Upper lobe of left lung (tissue), 6 donors: ENCODE data around the gene ADCY3. TPM values are rescaled to one million over a fixed set of nuclear protein-coding genes. Genes with fewer than 3 reads are reported as not detected.

ENCODE experiments used
- ATAC-seq, 2 donors: fragments of 200-7000 bp; cut with Tn5 transposase; one replicate each; pipeline ENCODE4 v1.9.1; 2022; ENCODE audit warnings: mild to moderate bottlenecking in 2 of 2, moderate library complexity in 2 of 2; ENCODE audit not compliant: low FRiP score in 2 of 2
- DNase-seq, 2 donors: peaks; one replicate each; pipeline ENCODE4 v3.0.0-alpha.2; 2019 to 2020
- H3K27ac ChIP-seq, 4 donors: fragments of 200-600 bp; sonication (generic); one replicate each; pipeline ENCODE4 v1.5.1; 2016 to 2019
- H3K27me3 ChIP-seq, 4 donors: fragments of 200-600 bp; sonication (generic); one replicate each; pipeline ENCODE4 v1.5.1; 2017 to 2019
- H3K36me3 ChIP-seq, 4 donors: fragments of 200-600 bp; sonication (generic); one replicate each; pipeline ENCODE4 v1.5.1; 2016 to 2019
- H3K4me1 ChIP-seq, 4 donors: fragments of 200-600 bp; sonication (generic); one replicate each; pipeline ENCODE4 v1.5.1; 2018 to 2019
- H3K4me3 ChIP-seq, 4 donors: fragments of 200-600 bp; sonication (generic); one replicate each; pipeline ENCODE4 v1.5.1; 2017 to 2019; ENCODE audit warnings: mild to moderate bottlenecking in 2 of 4, moderate library complexity in 1 of 4
- H3K9me3 ChIP-seq, 4 donors: fragments of 200-600 bp; sonication (generic); one replicate each; pipeline ENCODE4 v1.5.1; 2018 to 2019
- EP300 ChIP-seq, 4 donors: sonication (generic); formaldehyde crosslinking; IDR thresholded peaks; one replicate each; pipeline ENCODE4 v1.5.1; 2017; ENCODE audit warnings: antibody characterized with exemption in 4 of 4, control low read depth in 2 of 4
- POLR2A ChIP-seq, 4 donors: fragments of 450-650 bp; IDR thresholded peaks; one replicate each; pipeline ENCODE4 v1.5.1; 2016 to 2017; ENCODE audit warnings: antibody characterized with exemption in 4 of 4, mild to moderate bottlenecking in 2 of 4
- POLR2AphosphoS5 ChIP-seq, 2 donors: sonication (generic); formaldehyde crosslinking; IDR thresholded peaks; one replicate each; pipeline ENCODE4 v1.5.1; 2017; ENCODE audit warnings: antibody characterized with exemption in 2 of 2
- WGBS, 2 donors: methylation state at CpG; one replicate each; pipeline ENCODE4 v1.1.5; 2017 to 2018; 5-methylcytosine and 5-hydroxymethylcytosine counted together
- total RNA-seq, 6 donors: library from RNA; depleted of rRNA in 4 of 6; stranded (reverse); fragments of >200 nt in 4 of 6; gene quantifications; one replicate each; pipeline versions ENCODE4 v1.1.0 to v1.2.1, GENCODE V29; 2016 to 2021
- TF ChIP-seq, protein P1 (sequence below), 6 experiments: fragments of 450-650 bp in 4 of 6; fragments of 200-600 bp in 2 of 6; sonication (generic) in 2 of 6; IDR thresholded peaks; one replicate each; pipeline ENCODE4 v1.5.1; 2016 to 2019; ENCODE audit warnings: antibody characterized with exemption in 6 of 6
- donor health status: DM: no; HTN: no; CAD: no; lungs with moderate emphysema.
- donor health status: DM: no; HTN: yes; CAD: no; lungs with severe emphysema.

Gene ADCY3
- total RNA-seq, 6 donors from 2014 or later, result 17.5 to 83.5 (median 36.5) TPM

DNA sequence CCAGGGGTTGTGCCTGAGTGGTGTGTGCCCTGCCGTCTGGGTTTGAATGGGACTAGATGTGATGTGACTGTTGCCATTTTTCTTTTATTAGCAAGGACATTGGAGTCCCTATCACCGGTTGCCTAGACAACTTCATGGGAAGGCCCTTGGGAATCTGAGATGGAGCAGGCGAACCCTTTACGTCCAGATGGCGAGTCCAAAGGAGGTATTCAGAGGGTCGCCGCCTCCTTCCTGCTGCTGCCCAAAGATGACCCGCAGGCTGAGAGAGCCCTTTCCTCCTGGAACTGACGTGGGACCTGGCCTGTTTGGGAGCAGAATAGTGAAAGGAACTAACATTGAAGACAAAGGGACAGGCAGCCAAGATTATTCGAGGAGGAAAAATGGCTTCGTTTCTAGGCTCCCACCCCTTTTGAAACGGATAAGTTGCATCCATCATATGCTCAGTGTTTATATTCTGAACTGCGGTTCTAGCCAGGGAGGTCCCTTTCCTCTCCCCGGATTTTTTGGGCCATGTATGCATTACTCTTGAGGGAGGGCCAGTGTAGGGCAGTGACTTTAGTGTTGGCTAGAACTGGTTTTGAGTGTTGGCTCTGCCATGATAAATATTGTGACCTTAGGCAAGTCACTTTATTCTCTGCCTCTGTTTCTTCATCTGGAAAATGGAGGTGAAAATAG, 126.1 kb downstream of the ADCY3 start:
- Histone ChIP-seq H3K27ac (peak overlapping the region; percentile 97 to 100 (median 99)), H3K9me3 (no peaks in the 10 kb centered on the region), H3K4me3 (peak overlapping the region; percentile 43 to 85 (median 77)), H3K27me3 (no peaks in the 10 kb centered on the region), H3K36me3 (no peaks in the 10 kb centered on the region), H3K4me1 (peaks cover 11 to 29% (median 20%) of the 10 kb centered on the region in 4 donors)
- TF ChIP-seq POLR2A (IDR thresholded peaks at IDR 0.05) (no peak), EP300 (IDR thresholded peaks at IDR 0.05) (no peak), POLR2AphosphoS5 (IDR thresholded peaks at IDR 0.05) (no peak)
- TF ChIP-seq, protein P1, sequence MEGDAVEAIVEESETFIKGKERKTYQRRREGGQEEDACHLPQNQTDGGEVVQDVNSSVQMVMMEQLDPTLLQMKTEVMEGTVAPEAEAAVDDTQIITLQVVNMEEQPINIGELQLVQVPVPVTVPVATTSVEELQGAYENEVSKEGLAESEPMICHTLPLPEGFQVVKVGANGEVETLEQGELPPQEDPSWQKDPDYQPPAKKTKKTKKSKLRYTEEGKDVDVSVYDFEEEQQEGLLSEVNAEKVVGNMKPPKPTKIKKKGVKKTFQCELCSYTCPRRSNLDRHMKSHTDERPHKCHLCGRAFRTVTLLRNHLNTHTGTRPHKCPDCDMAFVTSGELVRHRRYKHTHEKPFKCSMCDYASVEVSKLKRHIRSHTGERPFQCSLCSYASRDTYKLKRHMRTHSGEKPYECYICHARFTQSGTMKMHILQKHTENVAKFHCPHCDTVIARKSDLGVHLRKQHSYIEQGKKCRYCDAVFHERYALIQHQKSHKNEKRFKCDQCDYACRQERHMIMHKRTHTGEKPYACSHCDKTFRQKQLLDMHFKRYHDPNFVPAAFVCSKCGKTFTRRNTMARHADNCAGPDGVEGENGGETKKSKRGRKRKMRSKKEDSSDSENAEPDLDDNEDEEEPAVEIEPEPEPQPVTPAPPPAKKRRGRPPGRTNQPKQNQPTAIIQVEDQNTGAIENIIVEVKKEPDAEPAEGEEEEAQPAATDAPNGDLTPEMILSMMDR (IDR thresholded peaks at IDR 0.05), result no peak
- WGBS, 2 donors, result 2 to 8% methylated on average over 12 to 14 of the region's 14 CpGs
- DNase-seq, result no peak
- no peak for ATAC-seq

DNA sequence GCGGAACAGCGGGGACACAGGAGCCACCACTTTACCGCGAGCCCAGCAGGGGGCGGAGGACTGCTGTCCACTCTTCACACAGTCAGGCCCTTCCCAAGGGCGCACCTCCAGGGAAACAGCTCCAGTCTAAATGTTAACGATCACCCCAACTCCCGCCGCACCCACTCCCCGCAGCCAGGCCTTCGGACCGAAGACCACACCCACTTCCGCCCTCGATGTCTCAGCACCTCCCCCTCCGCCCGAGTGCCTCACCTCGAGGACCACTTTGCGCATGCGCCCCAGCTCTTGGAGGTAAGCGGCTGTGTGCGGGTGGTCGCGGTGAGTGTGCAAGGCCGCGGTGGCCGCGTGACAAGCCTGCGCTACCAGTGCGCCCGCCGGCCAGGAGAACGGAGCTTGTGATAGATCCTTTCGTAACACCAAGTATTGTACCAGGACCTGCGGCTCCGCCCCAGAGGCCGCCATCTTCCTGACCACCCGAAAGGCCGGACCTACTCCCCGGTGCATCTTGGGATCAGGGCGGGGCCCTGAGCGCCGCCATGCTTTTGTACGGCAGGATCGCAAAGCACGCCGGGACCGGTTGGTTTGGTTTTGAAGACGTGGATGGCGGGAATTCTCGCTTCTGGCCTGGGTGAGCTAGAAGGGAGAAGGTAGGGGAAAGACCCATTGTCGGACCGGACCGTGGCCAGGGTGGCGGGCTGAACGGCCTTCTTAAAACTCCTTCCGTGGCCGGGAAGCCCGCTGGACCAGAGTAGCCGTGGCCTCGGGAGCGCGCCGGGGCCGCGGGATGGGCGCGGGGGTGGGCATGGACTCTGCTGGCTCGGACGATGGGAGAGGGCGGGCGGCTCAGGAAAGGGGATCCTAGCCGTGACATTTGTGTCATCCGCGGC, 126.9 kb downstream of the ADCY3 start, which contains the start of the genes CENPO and PTRHD1:
Gene CENPO, plus strand, starts transcription at position 552 of the 887 bp plus-strand sequence. CDS start 495 bp downstream, outside the sequence.
Gene PTRHD1, minus strand, starts transcription at position 518 of the 887 bp plus-strand sequence. Its CDS starts 14 bp downstream, at position 504.
- Histone ChIP-seq H3K4me3 (peak within 1 kb of the TSS; percentile 43 to 85 (median 77)), H3K9me3 (no peaks in the 10 kb centered on the region), H3K36me3 (no peaks in the 10 kb centered on the region), H3K27me3 (no peaks in the 10 kb centered on the region), H3K27ac (peak within 1 kb of the TSS; percentile 97 to 100 (median 99)), H3K4me1 (peaks cover 11 to 29% (median 20%) of the 10 kb centered on the region in 4 donors)
- peak; percentile 97 to 98 for DNase-seq
- TF ChIP-seq EP300 (IDR thresholded peaks at IDR 0.05) (no peak), POLR2AphosphoS5 (IDR thresholded peaks at IDR 0.05) (peak; percentile 78 to 80), POLR2A (IDR thresholded peaks at IDR 0.05) (peak in 2 of 4 donors; percentile 67 to 85)
- TF ChIP-seq, protein P1 (IDR thresholded peaks at IDR 0.05), result peak; percentile 47 to 88 (median 76)
- WGBS, 2 donors, result 0 to 3% methylated on average over 19 to 67 of the region's 74 CpGs
- ATAC-seq, result peak; percentile 98 to 99

DNA sequence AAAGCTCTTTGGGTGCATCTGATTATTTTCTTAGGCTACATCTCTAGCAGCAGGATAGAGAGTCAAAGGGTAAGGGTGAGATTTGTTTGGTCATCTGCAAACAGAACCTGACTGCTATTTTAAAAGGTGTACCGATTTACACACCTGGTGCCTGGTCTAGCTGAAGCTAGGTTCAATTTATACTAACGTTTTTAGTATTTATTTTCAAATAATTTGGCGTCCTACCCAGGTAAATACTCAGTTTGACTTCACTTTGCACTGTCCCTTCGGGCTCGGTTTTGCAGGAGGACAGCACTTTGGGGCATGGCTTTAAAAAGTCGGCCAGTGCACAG, 127.5 kb downstream of the ADCY3 start:
- H3K9me3 ChIP-seq, result no peaks in the 10 kb centered on the region
- peak overlapping the region; percentile 43 to 85 (median 77) for H3K4me3 ChIP-seq
- no peaks in the 10 kb centered on the region for H3K36me3 ChIP-seq
- TF ChIP-seq POLR2AphosphoS5 (IDR thresholded peaks at IDR 0.05) (no peak), EP300 (IDR thresholded peaks at IDR 0.05) (no peak), POLR2A (IDR thresholded peaks at IDR 0.05) (no peak)
- TF ChIP-seq, protein P1 (IDR thresholded peaks at IDR 0.05), result no peak
- peak overlapping the region; percentile 97 to 100 (median 99) for H3K27ac ChIP-seq
- H3K4me1 ChIP-seq, result peaks cover 11 to 29% (median 20%) of the 10 kb centered on the region in 4 donors
- ATAC-seq (no peak), DNase-seq (no peak)
- 3 to 6% methylated on average over 6 of the region's 6 CpGs for WGBS, 2 donors
- H3K27me3 ChIP-seq, result no peaks in the 10 kb centered on the region

DNA sequence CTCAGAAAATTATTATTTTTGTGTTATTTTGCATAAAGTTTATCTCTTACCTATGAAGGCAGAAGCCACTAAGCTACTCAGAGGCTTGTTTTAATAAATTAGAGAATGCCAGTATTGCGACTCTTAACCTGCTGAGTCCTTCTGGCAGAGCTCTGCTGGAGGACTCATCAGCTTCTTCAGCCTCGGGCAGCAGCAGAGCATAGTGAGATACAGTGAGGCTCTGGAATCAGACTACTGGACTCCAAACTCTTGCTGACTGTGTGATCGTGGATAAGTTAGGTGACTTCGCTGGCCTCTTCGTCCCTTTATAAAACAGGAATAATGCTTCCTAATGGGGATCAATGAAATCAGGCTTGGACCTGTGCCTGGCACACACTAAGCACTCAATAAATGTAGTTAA, 128.6 kb downstream of the ADCY3 start:
- no peak for ATAC-seq
- no peak for DNase-seq
- Histone ChIP-seq H3K27ac (peak overlapping the region in 1 of 4 donors; percentile 99), H3K4me1 (peaks cover 11 to 29% (median 20%) of the 10 kb centered on the region in 4 donors), H3K4me3 (no peak overlapping the region), H3K9me3 (no peaks in the 10 kb centered on the region), H3K36me3 (no peaks in the 10 kb centered on the region), H3K27me3 (no peaks in the 10 kb centered on the region)
- TF ChIP-seq POLR2AphosphoS5 (IDR thresholded peaks at IDR 0.05) (no peak), EP300 (IDR thresholded peaks at IDR 0.05) (no peak), POLR2A (IDR thresholded peaks at IDR 0.05) (no peak)
- TF ChIP-seq, protein P1 (IDR thresholded peaks at IDR 0.05), result no peak
- 92 to 96% methylated on average over 5 of the region's 5 CpGs for WGBS, 2 donors
